ENCODE results near the gene STK32C. TPM values are rescaled to one million over a fixed set of nuclear protein-coding genes. Genes with fewer than 3 reads are reported as not detected.

Gene STK32C
- total and polyA plus RNA-seq, 8 donors = 3.3 to 13.2 (median 5.2) TPM

DNA sequence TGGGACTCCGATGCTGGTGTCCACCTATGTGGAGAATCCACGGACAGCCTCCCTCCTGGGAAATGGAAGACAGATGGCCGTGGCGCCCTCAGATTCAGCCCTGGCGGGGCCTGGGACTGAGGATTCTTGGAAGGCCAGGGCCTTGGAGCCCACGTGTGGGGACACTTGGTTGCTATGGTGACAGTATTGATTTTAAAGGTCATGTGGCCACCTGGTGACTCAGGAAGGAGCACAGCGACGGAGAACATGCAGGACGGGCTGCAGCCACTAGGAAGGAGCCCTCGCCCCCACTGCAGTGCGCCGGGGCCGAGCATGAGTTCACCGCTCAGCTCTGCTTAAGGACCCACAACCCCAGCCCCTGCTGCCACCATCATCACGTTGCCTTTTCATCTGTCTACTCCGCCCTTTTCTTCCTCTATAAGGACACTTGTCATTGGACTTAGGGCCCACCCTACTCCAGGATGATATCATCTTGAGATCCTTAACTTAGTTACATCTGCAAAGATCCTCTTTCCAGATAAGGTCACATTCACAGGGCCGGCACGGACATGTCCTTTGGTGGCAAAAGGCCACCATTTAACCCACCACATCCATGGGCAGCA is 3.7 kb upstream of the STK32C start:
- DNase-seq (peak in 5 of 6 donors; percentile 67 to 78 (median 76)), ATAC-seq (peak; percentile 51 to 64 (median 62)), FAIRE-seq (no peak)
- WGBS, 2 donors = 39 to 42% methylated on average over 18 of the region's 18 CpGs
- no peak overlapping the region for H3K4me3 ChIP-seq
- intact Hi-C loops (cut with DNase I) = no loop called here
- H3K9me3 ChIP-seq = no peaks in the 10 kb centered on the region
- no peak overlapping the region for H3K27ac ChIP-seq
- no peaks in the 10 kb centered on the region for H3K27me3 ChIP-seq
- no peaks in the 10 kb centered on the region for H3K36me3 ChIP-seq
- TF ChIP-seq, protein P1, sequence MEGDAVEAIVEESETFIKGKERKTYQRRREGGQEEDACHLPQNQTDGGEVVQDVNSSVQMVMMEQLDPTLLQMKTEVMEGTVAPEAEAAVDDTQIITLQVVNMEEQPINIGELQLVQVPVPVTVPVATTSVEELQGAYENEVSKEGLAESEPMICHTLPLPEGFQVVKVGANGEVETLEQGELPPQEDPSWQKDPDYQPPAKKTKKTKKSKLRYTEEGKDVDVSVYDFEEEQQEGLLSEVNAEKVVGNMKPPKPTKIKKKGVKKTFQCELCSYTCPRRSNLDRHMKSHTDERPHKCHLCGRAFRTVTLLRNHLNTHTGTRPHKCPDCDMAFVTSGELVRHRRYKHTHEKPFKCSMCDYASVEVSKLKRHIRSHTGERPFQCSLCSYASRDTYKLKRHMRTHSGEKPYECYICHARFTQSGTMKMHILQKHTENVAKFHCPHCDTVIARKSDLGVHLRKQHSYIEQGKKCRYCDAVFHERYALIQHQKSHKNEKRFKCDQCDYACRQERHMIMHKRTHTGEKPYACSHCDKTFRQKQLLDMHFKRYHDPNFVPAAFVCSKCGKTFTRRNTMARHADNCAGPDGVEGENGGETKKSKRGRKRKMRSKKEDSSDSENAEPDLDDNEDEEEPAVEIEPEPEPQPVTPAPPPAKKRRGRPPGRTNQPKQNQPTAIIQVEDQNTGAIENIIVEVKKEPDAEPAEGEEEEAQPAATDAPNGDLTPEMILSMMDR (IDR thresholded peaks at IDR 0.05) = peak in 1 of 4 donors; percentile 12
- H3K4me1 ChIP-seq = peaks cover 0 to 15% (median 11%) of the 10 kb centered on the region in 3 donors

DNA sequence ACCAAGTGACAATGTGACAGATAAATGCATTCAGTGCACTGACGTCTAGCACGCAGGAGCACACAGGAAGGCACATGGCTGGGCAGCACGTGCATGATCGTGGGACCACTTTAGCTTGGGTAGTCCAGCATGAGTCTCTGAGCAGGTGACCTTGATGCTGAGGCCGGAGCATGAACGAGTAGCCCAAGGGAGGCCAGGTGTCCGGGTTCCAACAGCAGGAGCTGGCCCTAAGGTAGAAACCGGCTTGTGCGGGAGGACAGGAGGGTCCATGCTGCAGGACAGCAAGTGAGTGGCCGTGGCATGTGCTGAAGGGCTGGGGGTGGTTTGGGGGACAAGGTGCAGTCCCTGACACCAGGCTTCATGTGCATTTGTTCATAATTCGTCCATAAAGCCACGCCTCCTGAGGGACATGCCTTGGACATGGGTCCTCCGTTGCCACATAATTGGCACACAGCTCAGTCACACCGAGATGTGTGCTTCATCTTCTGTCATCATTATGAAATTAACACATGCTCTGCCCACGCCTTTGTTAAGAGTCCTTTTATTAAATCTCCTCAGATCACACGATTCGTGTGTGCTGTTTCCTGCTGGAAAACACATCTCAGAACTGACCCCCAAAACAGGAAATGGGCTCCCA is 3.1 kb upstream of the STK32C start:
- no peak overlapping the region for H3K27ac ChIP-seq
- H3K9me3 ChIP-seq = no peaks in the 10 kb centered on the region
- 74% methylated on average over 17 of the region's 17 CpGs for WGBS, 2 donors
- H3K27me3 ChIP-seq = no peaks in the 10 kb centered on the region
- no peaks in the 10 kb centered on the region for H3K36me3 ChIP-seq
- DNase-seq (peak in 2 of 6 donors; percentile 12 to 54), ATAC-seq (no peak), FAIRE-seq (no peak)
- TF ChIP-seq, protein P1 (IDR thresholded peaks at IDR 0.05) = no peak
- intact Hi-C loops (cut with DNase I) = no loop called here
- H3K4me1 ChIP-seq = peaks cover 0 to 16% (median 12%) of the 10 kb centered on the region in 3 donors
- H3K4me3 ChIP-seq = no peak overlapping the region

DNA sequence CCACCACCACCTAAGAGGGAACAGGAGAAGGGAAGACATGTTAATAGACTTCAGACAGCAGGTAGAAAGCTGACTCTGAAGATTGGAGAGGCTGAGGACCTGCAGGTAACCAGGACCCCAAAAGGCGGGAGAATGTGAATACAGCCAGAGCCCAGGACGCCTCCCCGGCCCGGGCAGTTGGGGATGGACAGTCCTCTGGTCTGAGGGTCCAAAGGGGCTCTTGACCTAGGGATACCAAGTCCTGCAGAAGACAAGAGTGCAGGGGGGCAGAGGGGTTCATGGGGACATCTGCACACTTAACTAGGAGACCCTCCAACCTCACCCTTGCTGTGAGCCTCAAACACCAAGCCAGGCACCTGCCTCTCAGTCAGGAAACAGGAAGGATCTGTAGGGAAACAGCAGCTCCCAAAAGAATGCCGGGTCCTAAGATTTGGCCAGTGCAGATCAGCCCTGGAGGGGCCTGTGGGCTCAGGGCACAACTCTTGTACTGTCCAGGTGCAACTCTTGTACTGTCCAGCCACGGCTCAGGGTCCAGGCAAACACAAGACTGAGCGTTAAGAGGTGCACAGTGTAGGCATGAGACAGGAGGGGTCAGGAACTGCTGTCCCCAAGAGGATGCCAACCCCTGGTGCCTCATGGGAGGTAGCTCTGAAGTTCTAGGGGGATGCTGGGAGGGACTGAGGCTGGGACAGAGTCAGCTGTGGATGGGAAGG is 2.3 kb upstream of the STK32C start:
- WGBS, 2 donors = 82 to 89% methylated on average over 7 of the region's 7 CpGs
- no peak for FAIRE-seq
- intact Hi-C loops (cut with DNase I) = no loop called here

DNA sequence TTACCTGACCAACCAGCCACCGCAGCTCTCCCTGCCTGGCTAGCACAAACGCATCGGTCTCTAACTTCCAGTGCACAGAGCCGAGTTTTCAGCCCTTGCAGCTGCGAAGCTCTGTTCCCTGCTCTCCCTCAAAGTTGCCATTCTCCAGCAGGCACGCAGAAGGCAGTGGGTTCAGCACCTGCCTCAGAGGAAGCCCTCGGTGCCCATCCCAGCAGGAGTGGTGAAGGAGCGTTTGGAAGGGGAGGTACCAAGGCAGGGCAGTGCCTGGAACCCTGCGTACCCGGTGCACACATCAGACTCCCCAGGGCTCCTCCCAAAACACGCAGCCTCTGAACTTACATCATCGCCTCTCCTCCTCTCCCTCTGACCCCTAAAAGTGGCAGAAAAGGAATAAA is 1.7 kb upstream of the STK32C start:
- Histone ChIP-seq H3K9me3 (no peaks in the 10 kb centered on the region), H3K27me3 (no peaks in the 10 kb centered on the region), H3K4me1 (peaks cover 0 to 16% (median 12%) of the 10 kb centered on the region in 3 donors), H3K4me3 (no peak overlapping the region), H3K36me3 (no peaks in the 10 kb centered on the region), H3K27ac (no peak overlapping the region)
- 80 to 83% methylated on average over 12 of the region's 12 CpGs for WGBS, 2 donors
- intact Hi-C loops (cut with DNase I) = no loop called here
- DNase-seq = peak in 1 of 6 donors; percentile 61
- no peak for ATAC-seq
- TF ChIP-seq, protein P1 (IDR thresholded peaks at IDR 0.05) = no peak
- no peak for FAIRE-seq

More for the DNA sequence above, 2.3 kb upstream of the STK32C start:
- ATAC-seq (no peak), DNase-seq (peak in 2 of 6 donors; percentile 7 to 62)
- Histone ChIP-seq H3K27me3 (no peaks in the 10 kb centered on the region), H3K4me3 (no peak overlapping the region), H3K4me1 (peaks cover 0 to 16% (median 12%) of the 10 kb centered on the region in 3 donors), H3K36me3 (no peaks in the 10 kb centered on the region), H3K9me3 (no peaks in the 10 kb centered on the region), H3K27ac (no peak overlapping the region)
- TF ChIP-seq, protein P1 (IDR thresholded peaks at IDR 0.05) = no peak

Measured in pancreas (tissue), 10 donors.